Measurements from ENCODE around the gene SLC24A3. TPM values are rescaled to one million over a fixed set of nuclear protein-coding genes. Genes with fewer than 3 reads are reported as not detected.

The SLC24A3 gene
- polyA plus RNA-seq, 1 donor (not counting 4 experiments of a cell fraction or from before 2014, with no cell fraction given) = 0.17 TPM

DNA sequence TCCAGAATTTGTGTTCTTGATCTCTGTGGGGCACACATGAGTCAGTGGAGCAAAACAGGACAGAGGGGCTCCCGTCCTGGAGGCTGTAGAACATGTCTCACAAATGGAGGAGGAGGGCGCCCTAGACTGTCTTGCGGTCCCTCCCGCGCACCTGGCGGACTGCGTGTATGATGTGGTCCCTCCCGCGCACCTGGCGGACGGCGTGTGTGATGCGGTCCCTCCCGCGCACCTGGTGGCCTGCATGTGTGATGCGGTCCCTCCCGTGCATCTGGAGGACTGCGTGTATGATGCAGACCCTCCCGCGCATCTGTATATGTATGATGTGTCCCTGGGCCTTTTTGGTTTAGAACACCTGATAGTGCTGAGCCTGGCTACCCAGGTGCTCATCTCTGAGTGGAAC lies 386.8 kb downstream of the SLC24A3 start:
- Histone ChIP-seq H3K4me3 (ENCODE audit: control insufficient read depth in 2 of 3, extremely low read depth in 1 of 3, insufficient read depth in 2 of 3, low read depth in 1 of 3, low read length in 3 of 3) (no peak overlapping the region), H4K20me1 (ENCODE audit: control insufficient read depth, extremely low read depth, insufficient read depth, low read length) (no peaks in the 10 kb centered on the region), H3K79me2 (ENCODE audit: control insufficient read depth, insufficient read depth, low read length) (no peaks in the 10 kb centered on the region), H3K9ac (ENCODE audit: control insufficient read depth, extremely low read depth, insufficient read depth, low read length) (no peak overlapping the region), H3K36me3 (ENCODE audit: control insufficient read depth in 2 of 2, extremely low read depth in 1 of 2, insufficient read depth in 2 of 2, low read length in 2 of 2) (no peaks in the 10 kb centered on the region), H3K27me3 (ENCODE audit: control insufficient read depth, extremely low read depth, insufficient read depth, low read length) (no peaks in the 10 kb centered on the region), H3K4me2 (ENCODE audit: control insufficient read depth, extremely low read depth, insufficient read depth, low read depth, low read length) (no peak overlapping the region), H3K27ac (ENCODE audit: control insufficient read depth, insufficient read depth, low read length) (no peak overlapping the region), H2AFZ (ENCODE audit: control insufficient read depth, low read length) (no peak overlapping the region), H3K9me1 (ENCODE audit: control insufficient read depth, extremely low read depth, insufficient read depth, low read length) (no peaks in the 10 kb centered on the region), H3K4me1 (ENCODE audit: control insufficient read depth, extremely low read depth, insufficient read depth, low read length) (no peaks in the 10 kb centered on the region), H3K9me3 (ENCODE audit: control insufficient read depth, low read depth, low read length) (no peaks in the 10 kb centered on the region)
- FAIRE-seq (no peak), DNase-seq (ENCODE audit: low read depth, low spot score) (no peak)
- dilution Hi-C loops (cut with MboI; ENCODE audit: extremely low pct_ligation_motif_present, low sequenced_read_pairs) = no loop called here
- TF ChIP-seq EZH2 (IDR thresholded peaks at IDR 0.05; ENCODE audit: low read length) = no peak
- TF ChIP-seq, protein P1, sequence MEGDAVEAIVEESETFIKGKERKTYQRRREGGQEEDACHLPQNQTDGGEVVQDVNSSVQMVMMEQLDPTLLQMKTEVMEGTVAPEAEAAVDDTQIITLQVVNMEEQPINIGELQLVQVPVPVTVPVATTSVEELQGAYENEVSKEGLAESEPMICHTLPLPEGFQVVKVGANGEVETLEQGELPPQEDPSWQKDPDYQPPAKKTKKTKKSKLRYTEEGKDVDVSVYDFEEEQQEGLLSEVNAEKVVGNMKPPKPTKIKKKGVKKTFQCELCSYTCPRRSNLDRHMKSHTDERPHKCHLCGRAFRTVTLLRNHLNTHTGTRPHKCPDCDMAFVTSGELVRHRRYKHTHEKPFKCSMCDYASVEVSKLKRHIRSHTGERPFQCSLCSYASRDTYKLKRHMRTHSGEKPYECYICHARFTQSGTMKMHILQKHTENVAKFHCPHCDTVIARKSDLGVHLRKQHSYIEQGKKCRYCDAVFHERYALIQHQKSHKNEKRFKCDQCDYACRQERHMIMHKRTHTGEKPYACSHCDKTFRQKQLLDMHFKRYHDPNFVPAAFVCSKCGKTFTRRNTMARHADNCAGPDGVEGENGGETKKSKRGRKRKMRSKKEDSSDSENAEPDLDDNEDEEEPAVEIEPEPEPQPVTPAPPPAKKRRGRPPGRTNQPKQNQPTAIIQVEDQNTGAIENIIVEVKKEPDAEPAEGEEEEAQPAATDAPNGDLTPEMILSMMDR (optimal IDR thresholded peaks at IDR 0.05 in 1 of 3, IDR thresholded peaks at IDR 0.05 in 1 of 3, conservative IDR thresholded peaks at IDR 0.05 in 1 of 3; ENCODE audit: extremely low read depth in 1 of 3, insufficient read depth in 2 of 3, low read length in 3 of 3) = no peak

- H3K9me3 ChIP-seq (ENCODE audit: control insufficient read depth, low read depth, low read length) = no peaks in the 10 kb centered on the region
- H3K4me3 ChIP-seq (ENCODE audit: control insufficient read depth in 2 of 3, extremely low read depth in 1 of 3, insufficient read depth in 2 of 3, low read depth in 1 of 3, low read length in 3 of 3) = no peak overlapping the region
- H3K27ac ChIP-seq (ENCODE audit: control insufficient read depth, insufficient read depth, low read length) = no peak overlapping the region
- dilution Hi-C loops (cut with MboI; ENCODE audit: extremely low pct_ligation_motif_present, low sequenced_read_pairs) = no loop called here
- H4K20me1 ChIP-seq (ENCODE audit: control insufficient read depth, extremely low read depth, insufficient read depth, low read length) = no peaks in the 10 kb centered on the region
- TF ChIP-seq, protein P1 (optimal IDR thresholded peaks at IDR 0.05 in 1 of 3, IDR thresholded peaks at IDR 0.05 in 1 of 3, conservative IDR thresholded peaks at IDR 0.05 in 1 of 3; ENCODE audit: extremely low read depth in 1 of 3, insufficient read depth in 2 of 3, low read length in 3 of 3) = no peak
- no peak for TF ChIP-seq EZH2 (IDR thresholded peaks at IDR 0.05; ENCODE audit: low read length)
- no peak overlapping the region for H3K9ac ChIP-seq (ENCODE audit: control insufficient read depth, extremely low read depth, insufficient read depth, low read length)
- H3K4me1 ChIP-seq (ENCODE audit: control insufficient read depth, extremely low read depth, insufficient read depth, low read length) = no peaks in the 10 kb centered on the region
- H3K36me3 ChIP-seq (ENCODE audit: control insufficient read depth in 2 of 2, extremely low read depth in 1 of 2, insufficient read depth in 2 of 2, low read length in 2 of 2) = no peaks in the 10 kb centered on the region
- H3K9me1 ChIP-seq (ENCODE audit: control insufficient read depth, extremely low read depth, insufficient read depth, low read length) = no peaks in the 10 kb centered on the region
- FAIRE-seq (no peak), DNase-seq (ENCODE audit: low read depth, low spot score) (no peak)
- H2AFZ ChIP-seq (ENCODE audit: control insufficient read depth, low read length) = no peak overlapping the region
- H3K27me3 ChIP-seq (ENCODE audit: control insufficient read depth, extremely low read depth, insufficient read depth, low read length) = no peaks in the 10 kb centered on the region
- no peak overlapping the region for H3K4me2 ChIP-seq (ENCODE audit: control insufficient read depth, extremely low read depth, insufficient read depth, low read depth, low read length)
- no peaks in the 10 kb centered on the region for H3K79me2 ChIP-seq (ENCODE audit: control insufficient read depth, insufficient read depth, low read length)
Measured at GRCh38 chr20:19600042-19600441, 387.6 kb downstream of the SLC24A3 start.
